H1 (cell line): ENCODE data around the gene GRK5.
"Not testable (repeated sequence)": the region's sequence is repeated elsewhere in the genome, so short reads cannot be mapped to it uniquely, and the experiment has no call there.

Experiments used
- ASH2L ChIP-seq: fragments of 200-600, 300-600 bp; sonication (generic); IDR thresholded peaks from one replicate; pipeline ENCODE4 v1.7.1; 2017; ENCODE audit warnings: low read length
- CBX5 ChIP-seq: fragments of 300-800, 300-1000 bp; sonication (generic); IDR thresholded peaks from 2 replicates; pipeline ENCODE4 v1.7.1; 2016; ENCODE audit warnings: antibody characterized with exemption, low read length, low read depth
- CTCF ChIP-seq, 3 experiments: IDR thresholded peaks; 1 replicate in 2 of 3; 2 replicates in 1 of 3; pipeline versions ENCODE4 v1.5.1 to v1.6.1; 2011; ENCODE audit warnings: low read length in 3 of 3, mild to moderate bottlenecking in 3 of 3, inconsistent platforms in 2 of 3, low read depth in 1 of 3, moderate library complexity in 1 of 3; ENCODE audit not compliant: insufficient read depth in 1 of 3; ENCODE audit errors: control extremely low read depth in 1 of 3
- EGR1 ChIP-seq: IDR thresholded peaks from 2 replicates; pipeline ENCODE4 v1.6.1; 2011; ENCODE audit warnings: low read depth, low read length, borderline replicate concordance
- EZH2 ChIP-seq: fragments of 200-600 bp; sonication (generic); IDR thresholded peaks from 2 replicates; pipeline ENCODE4 v1.7.1; 2012; ENCODE audit warnings: low read depth, mild to moderate bottlenecking, moderate library complexity, low read length, inconsistent platforms; ENCODE audit not compliant: severe bottlenecking
- POLR2A ChIP-seq, 2 experiments: IDR thresholded peaks; 1 replicate in 1 of 2; 2 replicates in 1 of 2; pipeline ENCODE4 v1.6.1; 2011; ENCODE audit warnings: low read depth in 2 of 2, low read length in 2 of 2, mild to moderate bottlenecking in 2 of 2; ENCODE audit errors: control extremely low read depth in 1 of 2
- POU5F1 ChIP-seq: IDR thresholded peaks from 2 replicates; pipeline ENCODE4 v1.6.1; 2011; ENCODE audit warnings: low read depth, mild to moderate bottlenecking, low read length, moderate library complexity
- RNF2 ChIP-seq: fragments of 200-900, 300-1000 bp; sonication (generic); IDR thresholded peaks from 2 replicates; pipeline ENCODE4 v1.7.1; 2016; ENCODE audit warnings: borderline replicate concordance, low read depth, mild to moderate bottlenecking, antibody characterized with exemption, low read length; ENCODE audit not compliant: poor library complexity, severe bottlenecking; ENCODE audit errors: missing control alignments
- SIX5 ChIP-seq: IDR thresholded peaks from 2 replicates; pipeline ENCODE4 v1.6.1; 2011; ENCODE audit warnings: mild to moderate bottlenecking, low read depth, low read length
- SRF ChIP-seq: IDR thresholded peaks from 2 replicates; pipeline ENCODE4 v1.6.1; 2011; ENCODE audit warnings: mild to moderate bottlenecking, low read depth, low read length, moderate library complexity
- YY1 ChIP-seq: IDR thresholded peaks from 2 replicates; pipeline ENCODE4 v1.6.1; 2011; ENCODE audit warnings: low read depth, mild to moderate bottlenecking, low read length
- ZNF274 ChIP-seq: IDR thresholded peaks from 2 replicates; pipeline ENCODE4 v1.7.0; 2012; ENCODE audit warnings: low read length, borderline replicate concordance; ENCODE audit errors: extremely low read depth
- TF ChIP-seq, protein P1 (sequence below): IDR thresholded peaks from 2 replicates; pipeline ENCODE4 v1.6.1; 2012; ENCODE audit warnings: inconsistent platforms

DNA sequence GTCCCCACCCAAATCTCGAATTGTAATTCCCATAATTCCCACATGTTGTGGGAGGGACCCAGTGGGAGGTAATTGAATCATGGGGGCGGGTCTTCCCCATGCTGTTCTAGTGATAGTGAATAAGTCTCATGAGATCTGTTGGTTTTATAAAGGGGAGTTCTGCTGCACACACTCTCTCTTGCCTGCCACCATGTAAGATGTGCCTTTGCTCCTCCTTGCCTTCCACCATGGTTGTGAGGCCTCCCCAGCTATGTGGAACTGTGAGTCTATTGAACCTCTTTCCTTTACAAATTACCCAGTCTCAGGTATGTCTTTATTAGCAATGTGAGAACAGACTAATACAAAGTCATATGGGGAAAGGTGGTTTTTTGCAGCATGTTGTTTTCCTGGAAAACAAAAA, 255.8 kb downstream of the GRK5 start:
- TF ChIP-seq CTCF (IDR thresholded peaks at IDR 0.05; ENCODE audit: control extremely low read depth in 1 of 3, insufficient read depth in 1 of 3, low read depth in 1 of 3, low read length in 3 of 3); POLR2A (IDR thresholded peaks at IDR 0.05; ENCODE audit: control extremely low read depth in 1 of 2, low read depth in 2 of 2, low read length in 2 of 2); EZH2; SRF; SIX5; CBX5; RNF2; EGR1; POU5F1; ZNF274; ASH2L; YY1: not testable (repeated sequence)
- TF ChIP-seq, protein P1, sequence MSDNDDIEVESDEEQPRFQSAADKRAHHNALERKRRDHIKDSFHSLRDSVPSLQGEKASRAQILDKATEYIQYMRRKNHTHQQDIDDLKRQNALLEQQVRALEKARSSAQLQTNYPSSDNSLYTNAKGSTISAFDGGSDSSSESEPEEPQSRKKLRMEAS = not testable (repeated sequence)
